Lung (tissue), 12 donors: Measurements from ENCODE around the gene ABCG4. TPM values are rescaled to one million over a fixed set of nuclear protein-coding genes. Genes with fewer than 3 reads are reported as not detected.

ENCODE experiments used
- ATAC-seq: fragments of 200-7000 bp; cut with Tn5 transposase; one replicate; pipeline ENCODE4 v1.9.1; 2020; ENCODE audit warnings: moderate number of reproducible peaks; ENCODE audit not compliant: insufficient read depth, low FRiP score
- DNase-seq, 3 donors: peaks; one replicate each; pipeline ENCODE4 v3.0.0-alpha.2; 2013 to 2017
- H3K27ac ChIP-seq, 2 donors: one replicate each; pipeline ENCODE4 v1.5.1; 2013; ENCODE audit warnings: mild to moderate bottlenecking in 2 of 2, moderate library complexity in 2 of 2, control low read depth in 1 of 2, inconsistent platforms in 1 of 2, low read depth in 1 of 2, low read length in 1 of 2
- H3K27me3 ChIP-seq, 3 donors: one replicate each; pipeline ENCODE4 v1.5.1; 2013; ENCODE audit warnings: low read length in 2 of 3; ENCODE audit not compliant: control insufficient read depth in 3 of 3, insufficient read depth in 3 of 3
- H3K36me3 ChIP-seq, 4 donors: one replicate each; pipeline ENCODE4 v1.5.1; 2013; ENCODE audit warnings: low read length in 4 of 4, mild to moderate bottlenecking in 1 of 4, moderate library complexity in 1 of 4; ENCODE audit not compliant: control insufficient read depth in 4 of 4, insufficient read depth in 4 of 4
- H3K4me1 ChIP-seq, 5 donors: one replicate each; pipeline ENCODE4 v1.5.1; 2013; ENCODE audit warnings: low read length in 5 of 5, mild to moderate bottlenecking in 2 of 5, moderate library complexity in 1 of 5; ENCODE audit not compliant: control insufficient read depth in 5 of 5, insufficient read depth in 5 of 5
- H3K4me3 ChIP-seq: one replicate; pipeline ENCODE4 v1.5.1; 2013; ENCODE audit warnings: mild to moderate bottlenecking, control low read depth, moderate library complexity
- H3K9ac ChIP-seq, 2 donors: one replicate each; pipeline ENCODE4 v1.5.1; 2013; ENCODE audit warnings: low read length in 2 of 2, control low read depth in 1 of 2; ENCODE audit not compliant: insufficient read depth in 1 of 2
- H3K9me3 ChIP-seq, 4 donors: one replicate each; pipeline ENCODE4 v1.5.1; 2013; ENCODE audit warnings: low read length in 3 of 4, mild to moderate bottlenecking in 1 of 4, moderate library complexity in 1 of 4; ENCODE audit not compliant: control insufficient read depth in 4 of 4, insufficient read depth in 3 of 4
- WGBS, 2 donors: extraction: QIAGEN DNeasy Blood & Tissue Kit; methylation state at CpG; one replicate each; pipeline ENCODE4 v1.1.7; 2013; 5-methylcytosine and 5-hydroxymethylcytosine counted together
- polyA plus RNA-seq, 2 donors: library from polyadenylated mRNA; stranded (reverse); fragments of 200-250 nt; gene quantifications; one replicate each; pipeline ENCODE4 v1.2.1, GENCODE V29; 2013
- total RNA-seq, 2 donors: library from RNA; depleted of rRNA in 1 of 2; stranded (reverse); fragments of >200 nt in 1 of 2; gene quantifications; one replicate each; pipeline ENCODE4 v1.2.1, GENCODE V29; 2014 to 2021
- TF ChIP-seq, protein P1 (sequence below): IDR thresholded peaks from 2 replicates; pipeline ENCODE4 v1.5.1; 2012; ENCODE audit warnings: mild to moderate bottlenecking; ENCODE audit errors: control extremely low read depth, extremely low read depth
- donor health status: control.
- donor health status: control.
- donor health status: Bipolar disorder and iron deficiency.
- donor health status: healthy.
- donor health status: DM: yes; HTN: yes; CAD: no.

The ABCG4 gene
- total and polyA plus RNA-seq, 4 donors = 0.03 to 0.28 (median 0.10) TPM; not detected in 1

DNA sequence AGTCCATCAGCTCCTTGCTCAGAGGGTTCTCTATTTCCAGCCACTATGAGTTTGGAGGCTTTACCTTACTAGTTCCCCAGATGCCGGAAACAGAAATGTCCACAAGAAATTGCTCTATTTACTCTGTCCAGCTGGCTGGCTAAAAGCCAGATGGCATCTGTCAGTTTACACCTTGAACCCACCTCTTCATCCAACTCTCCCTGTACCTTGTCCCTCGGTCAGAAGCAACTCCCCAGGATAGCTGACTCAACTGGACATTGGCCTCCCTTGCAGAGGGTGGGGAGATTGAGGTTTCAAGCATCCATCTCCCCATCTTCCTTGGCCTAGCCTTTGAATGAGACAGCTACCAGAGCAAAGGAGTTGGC, 40.0 kb upstream of the ABCG4 start:
- H3K36me3 ChIP-seq = peaks cover 0 to 33% (median 4%) of the 10 kb centered on the region in 4 donors
- 60 to 75% methylated on average over 2 of the region's 2 CpGs for WGBS, 2 donors
- peaks cover 0 to 19% (median 16%) of the 10 kb centered on the region in 5 donors for H3K4me1 ChIP-seq
- H3K9me3 ChIP-seq = peaks cover 0 to 2% (median 0%) of the 10 kb centered on the region in 4 donors
- H3K4me3 ChIP-seq = no peak overlapping the region
- no peaks in the 10 kb centered on the region for H3K27me3 ChIP-seq
- peak overlapping the region in 1 of 2 donors; percentile 56 for H3K27ac ChIP-seq
- ATAC-seq = no peak
- TF ChIP-seq, protein P1, sequence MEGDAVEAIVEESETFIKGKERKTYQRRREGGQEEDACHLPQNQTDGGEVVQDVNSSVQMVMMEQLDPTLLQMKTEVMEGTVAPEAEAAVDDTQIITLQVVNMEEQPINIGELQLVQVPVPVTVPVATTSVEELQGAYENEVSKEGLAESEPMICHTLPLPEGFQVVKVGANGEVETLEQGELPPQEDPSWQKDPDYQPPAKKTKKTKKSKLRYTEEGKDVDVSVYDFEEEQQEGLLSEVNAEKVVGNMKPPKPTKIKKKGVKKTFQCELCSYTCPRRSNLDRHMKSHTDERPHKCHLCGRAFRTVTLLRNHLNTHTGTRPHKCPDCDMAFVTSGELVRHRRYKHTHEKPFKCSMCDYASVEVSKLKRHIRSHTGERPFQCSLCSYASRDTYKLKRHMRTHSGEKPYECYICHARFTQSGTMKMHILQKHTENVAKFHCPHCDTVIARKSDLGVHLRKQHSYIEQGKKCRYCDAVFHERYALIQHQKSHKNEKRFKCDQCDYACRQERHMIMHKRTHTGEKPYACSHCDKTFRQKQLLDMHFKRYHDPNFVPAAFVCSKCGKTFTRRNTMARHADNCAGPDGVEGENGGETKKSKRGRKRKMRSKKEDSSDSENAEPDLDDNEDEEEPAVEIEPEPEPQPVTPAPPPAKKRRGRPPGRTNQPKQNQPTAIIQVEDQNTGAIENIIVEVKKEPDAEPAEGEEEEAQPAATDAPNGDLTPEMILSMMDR = no peak
- DNase-seq = no peak
- H3K9ac ChIP-seq = no peak overlapping the region

DNA sequence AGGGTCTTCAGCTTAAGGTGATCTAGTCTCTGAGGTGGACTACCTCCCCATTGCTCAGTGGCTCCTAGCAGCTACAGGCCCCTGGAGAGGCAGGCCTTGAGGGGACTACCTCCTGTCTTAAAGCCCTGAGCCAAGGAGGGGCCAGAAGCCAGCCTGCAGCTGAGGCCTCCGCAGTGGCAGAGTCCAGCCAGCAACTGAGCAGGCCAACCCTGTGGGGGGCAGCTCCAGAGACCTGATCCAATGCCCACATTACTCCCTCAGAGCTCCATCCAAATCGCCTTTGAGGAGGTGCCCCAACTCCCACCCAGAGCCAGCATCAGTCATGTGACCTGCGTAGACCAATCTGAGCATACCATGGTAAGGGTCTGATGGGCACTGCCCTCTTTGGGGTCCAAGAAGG, 39.0 kb upstream of the ABCG4 start:
- Histone ChIP-seq H3K4me3 (no peak overlapping the region), H3K9ac (no peak overlapping the region), H3K4me1 (peaks cover 0 to 19% (median 16%) of the 10 kb centered on the region in 5 donors), H3K9me3 (no peaks in the 10 kb centered on the region), H3K27me3 (no peaks in the 10 kb centered on the region), H3K27ac (no peak overlapping the region), H3K36me3 (peaks cover 0 to 39% (median 5%) of the 10 kb centered on the region in 4 donors)
- TF ChIP-seq, protein P1 = no peak
- no peak for DNase-seq
- ATAC-seq = no peak
- WGBS, 2 donors = 90 to 93% methylated on average over 3 of the region's 3 CpGs

DNA sequence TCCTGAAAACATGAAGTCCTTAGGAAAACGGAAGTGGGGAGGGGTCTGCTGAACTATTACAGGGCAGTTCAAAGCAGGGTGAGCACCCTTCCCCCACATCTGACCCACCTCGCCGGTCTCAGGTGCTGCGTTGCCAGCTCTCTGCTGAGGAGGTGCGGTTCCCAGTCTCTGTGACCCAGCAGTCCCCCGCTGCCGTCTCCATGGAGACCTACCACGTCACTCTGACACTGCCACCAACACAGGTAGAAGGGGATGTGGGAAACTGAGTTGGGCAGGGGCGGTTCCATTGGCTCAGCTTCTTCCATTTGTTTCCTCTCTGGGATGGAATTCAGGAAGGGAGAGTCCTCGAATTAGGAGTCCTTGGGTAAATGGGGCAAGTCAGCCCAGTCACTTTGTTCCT, 38.4 kb upstream of the ABCG4 start:
- DNase-seq = no peak
- Histone ChIP-seq H3K27ac (no peak overlapping the region), H3K36me3 (peaks cover 0 to 39% (median 5%) of the 10 kb centered on the region in 4 donors), H3K9me3 (no peaks in the 10 kb centered on the region), H3K4me1 (peaks cover 0 to 19% (median 16%) of the 10 kb centered on the region in 5 donors), H3K9ac (no peak overlapping the region), H3K27me3 (no peaks in the 10 kb centered on the region), H3K4me3 (no peak overlapping the region)
- ATAC-seq = no peak
- WGBS, 2 donors = 86 to 91% methylated on average over 10 of the region's 10 CpGs
- TF ChIP-seq, protein P1 = no peak

DNA sequence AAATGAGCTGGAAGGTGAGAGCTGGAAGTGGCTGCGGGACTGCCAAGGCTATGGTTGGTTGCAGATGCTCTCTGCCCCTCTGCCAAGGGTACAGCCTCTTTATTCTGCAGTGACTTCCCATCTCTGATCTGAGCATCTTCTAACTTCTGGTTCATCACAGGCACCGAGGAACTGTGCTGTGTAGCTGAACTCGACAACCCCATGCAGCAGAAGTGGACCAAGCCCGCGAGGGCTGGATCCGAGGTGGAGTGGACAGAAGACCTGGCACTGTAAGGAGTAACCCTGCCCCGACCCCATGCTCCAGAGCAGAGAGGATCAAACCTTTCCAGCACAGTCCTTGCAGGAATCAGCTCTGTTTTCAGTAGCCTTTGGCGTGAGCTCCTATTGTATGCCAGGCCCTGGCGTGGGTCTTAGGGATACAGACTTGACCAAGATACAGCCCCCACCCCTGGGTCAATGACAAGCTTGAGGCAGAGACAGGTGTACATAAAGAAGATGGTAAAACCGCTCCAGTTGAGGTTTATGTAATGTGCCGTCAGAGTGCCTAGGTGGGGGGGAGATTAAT, 37.4 kb upstream of the ABCG4 start:
- Histone ChIP-seq H3K9ac (no peak overlapping the region), H3K27ac (no peak overlapping the region), H3K36me3 (peaks cover 0 to 44% (median 5%) of the 10 kb centered on the region in 4 donors), H3K4me1 (peaks cover 0 to 17% (median 11%) of the 10 kb centered on the region in 5 donors), H3K27me3 (no peaks in the 10 kb centered on the region), H3K9me3 (no peaks in the 10 kb centered on the region), H3K4me3 (no peak overlapping the region)
- DNase-seq (no peak), ATAC-seq (no peak)
- TF ChIP-seq, protein P1 = no peak
- WGBS, 2 donors = 95% methylated on average over 11 of the region's 11 CpGs
